Heart right ventricle (tissue), 16 donors: ENCODE results near the gene ROS1. TPM values are rescaled to one million over a fixed set of nuclear protein-coding genes. Genes with fewer than 3 reads are reported as not detected.
A peak's percentile ranks its signal among the peaks of the same experiment; 100 is the strongest.

Experiments
- ATAC-seq, 8 donors: fragments of 200-7000 bp; cut with Tn5 transposase; one replicate each; pipeline ENCODE4 v1.9.1; 2020; ENCODE audit warnings: mild to moderate bottlenecking in 8 of 8, moderate library complexity in 8 of 8, moderate number of reproducible peaks in 1 of 8
- DNase-seq, 2 donors: peaks; one replicate each; pipeline ENCODE4 v3.0.0-alpha.2; 2020
- H3K27ac ChIP-seq, 10 donors: fragments of 200-600 bp; sonication (generic) in 2 of 10; one replicate each; pipeline versions ENCODE4 v1.5.0 to v1.8.0; 2020 to 2022; ENCODE audit warnings: mild to moderate bottlenecking in 3 of 10
- H3K27me3 ChIP-seq, 7 donors: fragments of 200-600 bp; one replicate each; pipeline ENCODE4 v1.8.0; 2021 to 2022; ENCODE audit warnings: mild to moderate bottlenecking in 2 of 7
- H3K36me3 ChIP-seq, 9 donors: fragments of 200-600 bp; sonication (generic) in 1 of 9; one replicate each; pipeline versions ENCODE4 v1.5.0 to v1.8.0; 2020 to 2022; ENCODE audit warnings: mild to moderate bottlenecking in 2 of 9
- H3K4me1 ChIP-seq, 9 donors: fragments of 200-600 bp; sonication (generic) in 1 of 9; one replicate each; pipeline versions ENCODE4 v1.5.0 to v1.8.0; 2020 to 2022; ENCODE audit warnings: mild to moderate bottlenecking in 4 of 9
- H3K4me3 ChIP-seq, 10 donors: fragments of 200-600 bp; sonication (generic) in 2 of 10; one replicate each; pipeline versions ENCODE4 v1.5.0 to v1.8.0; 2020 to 2022; ENCODE audit warnings: mild to moderate bottlenecking in 7 of 10, moderate library complexity in 2 of 10
- H3K9me3 ChIP-seq, 11 donors: fragments of 200-600 bp in 10 of 11; sonication (generic) in 2 of 11; one replicate each; pipeline versions ENCODE4 v1.5.0 to v1.8.0; 2013 to 2022; ENCODE audit warnings: mild to moderate bottlenecking in 2 of 11, control low read depth in 1 of 11, moderate library complexity in 1 of 11
- CTCF ChIP-seq, 9 donors: fragments of 200-600 bp; sonication (generic) in 2 of 9; IDR thresholded peaks; one replicate each; pipeline versions ENCODE4 v1.5.0 to v1.8.0; 2021 to 2022; ENCODE audit warnings: antibody characterized with exemption in 9 of 9, mild to moderate bottlenecking in 5 of 9, moderate library complexity in 1 of 9
- WGBS, 2 donors: extraction: QIAGEN DNeasy Blood & Tissue Kit; methylation state at CpG; one replicate each; pipeline ENCODE4 v1.1.7; 2013; ENCODE audit warnings: inconsistent platforms in 1 of 2; 5-methylcytosine and 5-hydroxymethylcytosine counted together
- intact Hi-C, 10 donors: fragments of 100-400 bp; cut with DNase I; formaldehyde crosslinking; loops; one replicate each; pipeline versions ENCODE4 v1.11.1 to v1.14.2; 2022
- polyA plus RNA-seq, 2 donors: library from polyadenylated mRNA; stranded (reverse); fragments of 200-250 nt; gene quantifications; one replicate each; pipeline ENCODE4 v1.2.3, GENCODE V29; 2013
- total RNA-seq, 10 donors: library from RNA; stranded (reverse); fragmentation: NEBNext Ultra II Directional in 3 of 10; extraction: Animal tissue kit (Norgen Biotek cat#: 25700) in 3 of 10; gene quantifications; one replicate each; pipeline versions ENCODE4 v1.2.1 to v1.2.4, GENCODE V29; 2021 to 2023
- donor health status: Arrhythmogenic right ventricular cardiomyopathy.
- donor health status: ischemic (EF 13 %, LVEDD 7.1; RV severe dilation, severe dysfunction).
- donor health status: healthy with polysubstance abuse.
- donor health status: DM: no; HTN: yes; CAD: no.
- donor health status: DM: no; HTN: no; CAD: no.
- donor health status: ischemic (EF 25% LVEDD 6.9; RV normal size, moderate dysfunction).
- donor health status: ischemic (EF 25% LVEDD 5.7; RV mildly dilated, moderate dysfunction).
- donor health status: healthy.
- donor health status: DM: yes; HTN: yes; CAD: no.
- donor health status: Ischemic cardiomyopathy.
- donor health status: ischemic (EF 35%, LVEDD 5.7; RV mildly dilated, moderate dysfunction).
- donor health status: nonischemic (EF 11% LVEDD 7.7; RV severe dilation, severe dysfunction).
- donor health status: DM: yes; HTN: yes; CAD: no.
- donor health status: PGD.
- donor health status: ischemic (EF 29% LVEDD 5.4; RV normal size, mild dysfunction).
- donor health status: nonischemic (EF 23%, LVEDD 6.1; RV moderate dilation, normal function).

Gene ROS1
- total and polyA plus RNA-seq, 12 donors = 0.02 to 0.13 (median 0.08) TPM; not detected in 4

GRCh38 chr6:117352466-117353081, 73.2 kb downstream of the ROS1 start:
- Histone ChIP-seq H3K4me3 (no peak overlapping the region), H3K4me1 (no peaks in the 10 kb centered on the region), H3K9me3 (no peaks in the 10 kb centered on the region), H3K27ac (no peak overlapping the region), H3K36me3 (no peaks in the 10 kb centered on the region), H3K27me3 (no peaks in the 10 kb centered on the region)
- ATAC-seq (no peak), DNase-seq (no peak)
- TF ChIP-seq CTCF (IDR thresholded peaks at IDR 0.05) = peak in 8 of 9 donors; percentile 12 to 46 (median 38)
- WGBS, 2 donors = 74 to 86% methylated on average over 3 of the region's 3 CpGs
- intact Hi-C loops = loop anchor here in 3 of 10 donors (2.0 to 10.0 kb wide), 3 partner anchors 92 to 254 kb away; no protein-coding TSS in a partner anchor

- Histone ChIP-seq H3K27me3 (no peaks in the 10 kb centered on the region), H3K27ac (no peak overlapping the region), H3K4me3 (no peak overlapping the region), H3K4me1 (no peaks in the 10 kb centered on the region), H3K9me3 (no peaks in the 10 kb centered on the region), H3K36me3 (no peaks in the 10 kb centered on the region)
- WGBS, 2 donors = 47 to 75% methylated on average over 1 of the region's 1 CpG
- intact Hi-C loops = loop anchor here in 2 of 10 donors (5.0 to 10.0 kb wide), 2 partner anchors 93 to 206 kb away; no protein-coding TSS in a partner anchor
- no peak for DNase-seq
- no peak for ATAC-seq
- no peak for TF ChIP-seq CTCF (IDR thresholded peaks at IDR 0.05)
Observed at GRCh38 chr6:117351521-117351920, 74.2 kb downstream of the ROS1 start.

GRCh38 chr6:117346142-117346930, 79.4 kb downstream of the ROS1 start:
- Histone ChIP-seq H3K4me1 (no peaks in the 10 kb centered on the region), H3K27ac (no peak overlapping the region), H3K9me3 (no peaks in the 10 kb centered on the region), H3K4me3 (peak overlapping the region in 2 of 10 donors; percentile 20 to 23), H3K27me3 (peaks cover 0 to 9% (median 0%) of the 10 kb centered on the region in 7 donors), H3K36me3 (no peaks in the 10 kb centered on the region)
- ATAC-seq = peak in 1 of 8 donors; percentile 11
- peak; percentile 26 to 73 (median 59) for TF ChIP-seq CTCF (IDR thresholded peaks at IDR 0.05)
- DNase-seq = no peak
- WGBS, 2 donors = 50% methylated on average over 7 of the region's 7 CpGs
- intact Hi-C loops = loop anchor here (1.0 to 10.0 kb wide), 11 partner anchors 98 to 478 kb away; partner anchors contain the start of gene GOPC (in 3 of the 10)

GRCh38 chr6:117345292-117345610, 80.5 kb downstream of the ROS1 start:
- H3K9me3 ChIP-seq = no peaks in the 10 kb centered on the region
- DNase-seq = no peak
- no peak overlapping the region for H3K4me3 ChIP-seq
- H3K4me1 ChIP-seq = no peaks in the 10 kb centered on the region
- 83 to 90% methylated on average over 2 of the region's 2 CpGs for WGBS, 2 donors
- no peak for TF ChIP-seq CTCF (IDR thresholded peaks at IDR 0.05)
- no peaks in the 10 kb centered on the region for H3K36me3 ChIP-seq
- ATAC-seq = no peak
- intact Hi-C loops = loop anchor here in 9 of 10 donors (5.0 to 10.0 kb wide), 8 partner anchors 100 to 480 kb away; partner anchors contain the start of gene GOPC (in 3 of the 9)
- H3K27ac ChIP-seq = no peak overlapping the region
- peaks cover 0 to 9% (median 0%) of the 10 kb centered on the region in 7 donors for H3K27me3 ChIP-seq
